Natural killer cell (primary cell): ENCODE measurements around the gene IFRD2. TPM values are rescaled to one million over a fixed set of nuclear protein-coding genes. Genes with fewer than 3 reads are reported as not detected.

Experiments used
- ATAC-seq, 3 donors: fragments of 150-1000 bp in 2 of 3; fragments of 200-7000 bp in 1 of 3; cut with Tn5 transposase; 1 replicate in 1 of 3; 2 replicates in 2 of 3; pipeline ENCODE4 v1.10.0; 2021; ENCODE audit warnings: mild to moderate bottlenecking in 2 of 3, moderate library complexity in 2 of 3
- DNase-seq, 2 donors: peaks; one replicate each; pipeline versions ENCODE4 v3.0.0 to v3.0.0-alpha.2; 2013 to 2021; ENCODE audit warnings: mixed read lengths in 1 of 2
- H3K27ac ChIP-seq: one replicate; pipeline ENCODE4 v1.5.1; 2013; ENCODE audit warnings: mild to moderate bottlenecking, low read length
- H3K27me3 ChIP-seq: one replicate; pipeline ENCODE4 v1.6.1; 2013; ENCODE audit warnings: low read length; ENCODE audit not compliant: control insufficient read depth, insufficient read depth
- H3K36me3 ChIP-seq: one replicate; pipeline ENCODE4 v1.6.1; 2013; ENCODE audit warnings: low read length; ENCODE audit not compliant: control insufficient read depth, insufficient read depth
- H3K4me1 ChIP-seq: one replicate; pipeline ENCODE4 v1.6.1; 2013; ENCODE audit warnings: low read length; ENCODE audit not compliant: control insufficient read depth, insufficient read depth
- H3K4me3 ChIP-seq: one replicate; pipeline ENCODE4 v1.5.1; 2013; ENCODE audit warnings: low read length
- H3K9me3 ChIP-seq: one replicate; pipeline ENCODE4 v1.6.1; 2013; ENCODE audit warnings: low read length; ENCODE audit not compliant: control insufficient read depth, insufficient read depth
- H3K27ac Mint-ChIP-seq, 2 donors: one replicate each; pipeline ENCODE4 v1.8.0; 2022; ENCODE audit warnings: mild to moderate bottlenecking in 2 of 2, mixed read lengths in 2 of 2, moderate library complexity in 1 of 2
- H3K27me3 Mint-ChIP-seq, 2 donors: one replicate each; pipeline ENCODE4 v1.8.0; 2022; ENCODE audit warnings: low read depth in 2 of 2, mixed read lengths in 2 of 2
- H3K36me3 Mint-ChIP-seq: one replicate; pipeline ENCODE4 v1.8.0; 2022; ENCODE audit warnings: mixed read lengths
- H3K4me1 Mint-ChIP-seq, 2 donors: one replicate each; pipeline ENCODE4 v1.8.0; 2022; ENCODE audit warnings: mixed read lengths in 2 of 2
- H3K4me3 Mint-ChIP-seq: one replicate; pipeline ENCODE4 v1.8.0; 2022; ENCODE audit warnings: mild to moderate bottlenecking, moderate library complexity, mixed read lengths
- H3K9me3 Mint-ChIP-seq, 2 donors: one replicate each; pipeline ENCODE4 v1.8.0; 2022; ENCODE audit warnings: mixed read lengths in 2 of 2
- WGBS: methylation state at CpG from one replicate; pipeline ENCODE4 v1.1.7; 2013; ENCODE audit warnings: missing lambda C conversion rate; ENCODE audit not compliant: insufficient coverage; 5-methylcytosine and 5-hydroxymethylcytosine counted together
- intact Hi-C: fragments of 100-400 bp; cut with micrococcal nuclease; formaldehyde crosslinking; loops from one replicate; pipeline ENCODE4 v1.14.2; 2022
- total RNA-seq, 4 donors: library from RNA; stranded (reverse); fragments of 120-200 nt in 1 of 4; gene quantifications; one replicate each; pipeline versions ENCODE4 v1.2.3 to v1.2.4, GENCODE V29; 2013 to 2022
- TF ChIP-seq, protein P1 (sequence below): fragments of 200-600 bp; IDR thresholded peaks from one replicate; pipeline ENCODE4 v1.8.0; 2022; ENCODE audit warnings: antibody characterized with exemption

The IFRD2 gene
- total RNA-seq, 3 donors from 2014 or later (not counting 1 experiment from before 2014, with no cell fraction given) = 27.8 to 39.1 (median 32.1) TPM

DNA sequence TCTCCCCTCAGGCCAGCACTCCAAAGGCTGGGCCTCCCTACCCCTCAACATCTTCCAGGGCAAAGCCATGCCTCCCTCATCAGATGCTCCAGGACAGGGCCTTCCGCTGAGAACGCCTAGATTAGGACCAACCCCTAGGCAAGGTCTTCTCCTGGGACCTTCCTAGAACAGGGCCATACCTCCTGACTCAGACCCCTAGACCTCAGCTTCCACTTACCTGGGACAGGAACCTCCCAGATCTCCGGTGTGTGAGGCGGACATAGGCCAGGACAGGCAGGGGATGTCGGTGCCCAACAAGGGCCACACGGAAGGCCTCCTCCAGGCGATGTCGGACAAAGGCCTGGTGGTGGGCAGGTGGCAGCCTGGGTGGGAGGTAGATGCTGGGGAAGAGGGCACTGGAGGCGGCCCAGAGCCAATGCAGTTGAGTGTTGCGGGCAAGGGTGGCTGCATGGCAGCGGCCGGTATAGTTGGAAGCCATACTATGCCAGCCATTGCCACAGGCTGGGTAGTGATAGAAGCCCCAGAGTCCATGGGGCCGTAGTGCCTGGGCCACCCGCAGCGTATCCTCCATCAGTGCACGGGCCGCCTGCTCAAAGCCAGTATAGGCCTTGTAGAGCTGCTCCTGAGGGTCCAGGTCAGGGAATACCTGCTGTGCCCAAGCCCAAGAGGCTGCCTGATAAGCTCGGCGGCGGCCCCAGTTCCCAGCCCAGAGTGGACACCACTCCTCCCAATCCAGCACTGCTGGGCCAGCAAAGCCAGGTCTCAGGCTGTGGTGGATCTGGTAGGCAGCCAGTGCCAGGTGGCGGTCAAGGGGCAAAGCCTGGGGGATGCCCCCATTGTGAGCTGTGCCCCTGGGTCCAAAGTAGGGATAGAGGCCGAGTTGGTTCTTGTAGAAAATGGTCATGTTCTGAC, 2.5 kb upstream of the IFRD2 start:
- Mint-ChIP-seq H3K4me1 (peaks cover 24 to 38% of the 10 kb centered on the region in 2 donors), H3K4me3 (no peak overlapping the region), H3K27me3 (no peaks in the 10 kb centered on the region), H3K9me3 (no peaks in the 10 kb centered on the region), H3K27ac (no peak overlapping the region), H3K36me3 (no peaks in the 10 kb centered on the region)
- ATAC-seq (no peak), DNase-seq (no peak)
- Histone ChIP-seq H3K27me3 (no peaks in the 10 kb centered on the region), H3K4me3 (no peak overlapping the region), H3K36me3 (peaks cover 5% of the 10 kb centered on the region), H3K27ac (no peak overlapping the region), H3K9me3 (no peaks in the 10 kb centered on the region), H3K4me1 (peaks cover 35% of the 10 kb centered on the region)
- 96% methylated on average over 22 of the region's 22 CpGs for WGBS
- TF ChIP-seq, protein P1, sequence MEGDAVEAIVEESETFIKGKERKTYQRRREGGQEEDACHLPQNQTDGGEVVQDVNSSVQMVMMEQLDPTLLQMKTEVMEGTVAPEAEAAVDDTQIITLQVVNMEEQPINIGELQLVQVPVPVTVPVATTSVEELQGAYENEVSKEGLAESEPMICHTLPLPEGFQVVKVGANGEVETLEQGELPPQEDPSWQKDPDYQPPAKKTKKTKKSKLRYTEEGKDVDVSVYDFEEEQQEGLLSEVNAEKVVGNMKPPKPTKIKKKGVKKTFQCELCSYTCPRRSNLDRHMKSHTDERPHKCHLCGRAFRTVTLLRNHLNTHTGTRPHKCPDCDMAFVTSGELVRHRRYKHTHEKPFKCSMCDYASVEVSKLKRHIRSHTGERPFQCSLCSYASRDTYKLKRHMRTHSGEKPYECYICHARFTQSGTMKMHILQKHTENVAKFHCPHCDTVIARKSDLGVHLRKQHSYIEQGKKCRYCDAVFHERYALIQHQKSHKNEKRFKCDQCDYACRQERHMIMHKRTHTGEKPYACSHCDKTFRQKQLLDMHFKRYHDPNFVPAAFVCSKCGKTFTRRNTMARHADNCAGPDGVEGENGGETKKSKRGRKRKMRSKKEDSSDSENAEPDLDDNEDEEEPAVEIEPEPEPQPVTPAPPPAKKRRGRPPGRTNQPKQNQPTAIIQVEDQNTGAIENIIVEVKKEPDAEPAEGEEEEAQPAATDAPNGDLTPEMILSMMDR = no peak
- intact Hi-C loops = loop anchor here (5.0 kb wide), 1 partner anchor 43 kb away; no protein-coding TSS in a partner anchor

DNA sequence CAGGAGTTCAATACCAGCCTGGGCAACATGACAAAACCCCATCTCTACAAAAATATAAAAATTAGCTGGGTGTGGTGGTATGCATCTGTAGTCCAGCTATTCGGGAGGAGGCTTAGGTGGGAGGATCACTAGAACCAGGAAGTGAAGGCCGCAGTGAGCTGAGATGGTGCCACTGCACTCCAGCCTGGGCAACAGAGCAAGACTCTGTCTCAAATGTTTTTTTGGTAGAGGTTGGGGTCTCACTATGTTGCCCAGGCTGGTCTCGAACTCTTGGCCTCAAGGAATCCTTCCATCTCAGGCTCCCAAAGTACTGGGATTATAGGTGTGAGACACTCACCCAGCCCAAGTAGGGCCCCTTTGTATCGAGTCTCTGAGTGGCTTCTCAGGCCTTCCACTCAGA, 1.9 kb upstream of the IFRD2 start:
- H3K9me3 Mint-ChIP-seq = no peaks in the 10 kb centered on the region
- Histone ChIP-seq H3K4me1 (peaks cover 32% of the 10 kb centered on the region), H3K9me3 (no peaks in the 10 kb centered on the region), H3K27ac (no peak overlapping the region), H3K4me3 (no peak overlapping the region), H3K36me3 (peaks cover 9% of the 10 kb centered on the region), H3K27me3 (no peaks in the 10 kb centered on the region)
- ATAC-seq = no peak
- no peak for DNase-seq
- TF ChIP-seq, protein P1 = no peak
- H3K4me3 Mint-ChIP-seq = no peak overlapping the region
- H3K36me3 Mint-ChIP-seq = no peaks in the 10 kb centered on the region
- intact Hi-C loops = no loop called here
- WGBS = 89% methylated on average over 4 of the region's 4 CpGs
- peaks cover 18 to 31% of the 10 kb centered on the region in 2 donors for H3K4me1 Mint-ChIP-seq
- no peak overlapping the region for H3K27ac Mint-ChIP-seq
- no peaks in the 10 kb centered on the region for H3K27me3 Mint-ChIP-seq

GRCh38 chr3:50293079-50293801, 1.0 kb upstream of the IFRD2 start:
- peak overlapping the region; percentile 57 for H3K27ac ChIP-seq
- TF ChIP-seq, protein P1 = no peak
- WGBS = 87% methylated on average over 12 of the region's 12 CpGs
- H3K27me3 ChIP-seq = no peaks in the 10 kb centered on the region
- Mint-ChIP-seq H3K36me3 (no peaks in the 10 kb centered on the region), H3K27me3 (no peaks in the 10 kb centered on the region), H3K9me3 (no peaks in the 10 kb centered on the region), H3K4me3 (peak overlapping the region; percentile 91), H3K4me1 (peaks cover 15 to 23% of the 10 kb centered on the region in 2 donors), H3K27ac (peak overlapping the region; percentile 93 to 96)
- peaks cover 24% of the 10 kb centered on the region for H3K4me1 ChIP-seq
- no peak overlapping the region for H3K4me3 ChIP-seq
- no peaks in the 10 kb centered on the region for H3K9me3 ChIP-seq
- intact Hi-C loops = loop anchor here (2.0 kb wide), 1 partner anchor 66 kb away; the partner anchor contains the start of gene TMEM115
- DNase-seq = no peak
- peaks cover 16% of the 10 kb centered on the region for H3K36me3 ChIP-seq
- no peak for ATAC-seq
